ENCODE measurements around the gene SHPK. TPM values are rescaled to one million over a fixed set of nuclear protein-coding genes. Genes with fewer than 3 reads are reported as not detected.

SHPK gene
- total and polyA plus RNA-seq, 2 of the 4 experiments (the other 2 are of a cell fraction) = 11.1 to 14.3 TPM

DNA sequence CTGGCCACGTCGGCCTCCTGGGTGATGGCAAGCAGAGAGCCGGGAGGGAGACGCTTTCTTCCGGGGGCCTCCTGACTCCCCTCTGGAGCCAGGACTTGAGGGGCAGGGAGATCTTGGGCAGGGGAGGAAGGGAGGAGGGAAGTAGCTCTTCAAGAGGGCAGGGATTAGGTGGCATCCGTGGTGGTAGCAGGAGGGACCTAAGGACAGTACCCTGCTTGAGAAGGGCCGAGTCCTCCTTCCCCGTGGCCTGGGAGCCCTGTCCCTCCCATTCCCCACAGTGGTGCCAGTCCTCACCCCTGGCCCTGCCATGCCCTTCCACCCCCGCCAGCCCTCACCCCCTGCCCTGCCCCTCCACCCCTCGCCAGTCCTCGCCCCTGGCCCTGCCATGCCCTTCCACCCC lies 19.7 kb upstream of the SHPK start:
- ATAC-seq (ENCODE audit: low read depth) = no peak
- no peak overlapping the region for H2AFZ ChIP-seq (replicated peaks; ENCODE audit: low read length, poor library complexity)
- no peak overlapping the region for H3K4me2 ChIP-seq (ENCODE audit: low read depth, low read length)
- H3K27me3 ChIP-seq (ENCODE audit: control insufficient read depth, insufficient read depth, low read length) = no peaks in the 10 kb centered on the region
- H3K27ac ChIP-seq (ENCODE audit: insufficient read depth, low read length) = no peak overlapping the region
- H3K9me1 ChIP-seq (ENCODE audit: insufficient read depth, low read length) = peaks cover 21% of the 10 kb centered on the region
- no peak overlapping the region for H2BK120ac ChIP-seq (ENCODE audit: low read depth, low read length)
- no peak overlapping the region for H4K5ac ChIP-seq (ENCODE audit: low read depth, low read length)
- peaks cover 15% of the 10 kb centered on the region for H4K20me1 ChIP-seq (ENCODE audit: insufficient read depth, low read length)
- no peak for TF ChIP-seq CHD1 (IDR thresholded peaks at IDR 0.05; ENCODE audit: low read depth, low read length)
- TF ChIP-seq, protein P1, sequence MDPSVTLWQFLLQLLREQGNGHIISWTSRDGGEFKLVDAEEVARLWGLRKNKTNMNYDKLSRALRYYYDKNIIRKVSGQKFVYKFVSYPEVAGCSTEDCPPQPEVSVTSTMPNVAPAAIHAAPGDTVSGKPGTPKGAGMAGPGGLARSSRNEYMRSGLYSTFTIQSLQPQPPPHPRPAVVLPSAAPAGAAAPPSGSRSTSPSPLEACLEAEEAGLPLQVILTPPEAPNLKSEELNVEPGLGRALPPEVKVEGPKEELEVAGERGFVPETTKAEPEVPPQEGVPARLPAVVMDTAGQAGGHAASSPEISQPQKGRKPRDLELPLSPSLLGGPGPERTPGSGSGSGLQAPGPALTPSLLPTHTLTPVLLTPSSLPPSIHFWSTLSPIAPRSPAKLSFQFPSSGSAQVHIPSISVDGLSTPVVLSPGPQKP (IDR thresholded peaks at IDR 0.05; ENCODE audit: borderline replicate concordance, low read depth, low read length) = no peak
- no peak for TF ChIP-seq MAZ (IDR thresholded peaks at IDR 0.05; ENCODE audit: borderline replicate concordance, low read depth, low read length)
- TF ChIP-seq SMC3 (IDR thresholded peaks at IDR 0.05; ENCODE audit: low read depth, low read length) = no peak
- no peak for TF ChIP-seq MAFK (IDR thresholded peaks at IDR 0.05; ENCODE audit: low read depth, low read length)
- TF ChIP-seq CEBPB (IDR thresholded peaks at IDR 0.05; ENCODE audit: low read depth, low read length) = no peak
- no peak for TF ChIP-seq RFX5 (IDR thresholded peaks at IDR 0.05; ENCODE audit: low read depth, low read length)
- H2AK9ac ChIP-seq (replicated peaks; ENCODE audit: low read depth, low read length, poor library complexity) = no peak overlapping the region
- peaks cover 8% of the 10 kb centered on the region for H3K4me1 ChIP-seq (ENCODE audit: control insufficient read depth, insufficient read depth, low read length)
- no peak overlapping the region for H3K4ac ChIP-seq (ENCODE audit: low read depth, low read length)
- intact Hi-C loops (cut with micrococcal nuclease) (no loop called here), dilution Hi-C loops (cut with HindIII; ENCODE audit: low sequenced_read_pairs, unreplicated experiment) (no loop called here), in situ Hi-C loops (cut with MboI; ENCODE audit: low sequenced_read_pairs) (no loop called here)
- POLR2A ChIA-PET (ENCODE audit: unreplicated experiment) = no interaction called here
- H2BK15ac ChIP-seq (ENCODE audit: low read depth, low read length) = no peak overlapping the region
- 0 out of 2 replicates have a peak overlapping the region, but pooled peaks have one; percentile 14 for H2AK5ac ChIP-seq (ENCODE audit: low read depth, low read length)
- DNase-seq = no peak
- no peak overlapping the region for H4K91ac ChIP-seq (ENCODE audit: insufficient read depth, low read depth, low read length)
- no peak overlapping the region for H2BK5ac ChIP-seq (ENCODE audit: low read depth, low read length, poor library complexity, severe bottlenecking)
- H3K36me3 ChIP-seq (ENCODE audit: control insufficient read depth, insufficient read depth, low read length) = peaks cover 6% of the 10 kb centered on the region; the same call in 1 of the 2 replicates
- H3K56ac ChIP-seq (ENCODE audit: extremely low read depth, insufficient read depth, low read length) = no peak overlapping the region
- H3K18ac ChIP-seq (ENCODE audit: low read depth, low read length) = no peak overlapping the region
- CTCF ChIA-PET = no interaction called here
- H3K14ac ChIP-seq (replicated peaks; ENCODE audit: low read depth, low read length) = no peak overlapping the region
- H3K23ac ChIP-seq (ENCODE audit: low read depth, low read length) = no peak overlapping the region
- no TSS peak for BruUV-seq (replicated peaks)
- H3K4me3 ChIP-seq (ENCODE audit: insufficient read depth, low read depth, low read length) = no peak overlapping the region
- no peak overlapping the region for H3K9ac ChIP-seq (ENCODE audit: low read depth, low read length)
- no peaks in the 10 kb centered on the region for H3K9me3 ChIP-seq (ENCODE audit: control insufficient read depth, insufficient read depth, low read length)
- H2BK20ac ChIP-seq (ENCODE audit: low read depth, low read length) = no peak overlapping the region
- WGBS, 2 experiments (ENCODE audit: extremely low coverage in 2 of 2, insufficient read length in 1 of 2) = no CpG with 5 or more reads among the region's 11 CpGs
- peaks cover 0 to 7% of the 10 kb centered on the region in 2 experiments; a peak in 2 of 4 replicates for H3K79me1 ChIP-seq (ENCODE audit: low read depth in 1 of 2, low read length in 2 of 2)
- H4K8ac ChIP-seq (ENCODE audit: low read depth in 2 of 2, low read length in 2 of 2) = no peak overlapping the region
